Pons (tissue), 1 donor: ENCODE results near the gene SMIM8.
A peak's percentile ranks its signal among the peaks of the same experiment; 100 is the strongest.

Experiments
- DNase-seq: peaks from one replicate; pipeline ENCODE4 v3.0.0-alpha.2; 2016; ENCODE audit warnings: low spot score

SMIM8 gene

DNA sequence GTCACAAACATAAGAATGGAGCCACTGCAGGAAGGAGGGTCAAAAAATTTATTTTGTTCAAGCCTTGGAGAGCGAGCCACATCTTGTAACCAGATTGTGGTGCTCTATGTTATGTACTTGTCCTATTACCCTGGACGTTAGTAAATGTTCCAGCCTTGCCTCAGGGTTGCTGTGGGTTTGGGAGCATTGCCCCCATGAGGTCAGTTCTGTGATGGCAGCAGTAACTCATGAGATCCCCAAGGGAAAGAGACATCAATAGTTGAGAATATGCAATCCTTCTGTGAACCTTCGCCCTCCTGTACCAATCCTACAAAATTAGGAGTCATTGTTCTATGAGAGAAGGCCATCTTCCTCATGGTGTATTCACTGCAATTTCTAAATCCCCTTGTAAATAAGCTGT is 68.9 kb downstream of the SMIM8 start:
- peak; percentile 32 for DNase-seq
